Smooth muscle cell (in vitro differentiated cells): ENCODE results near the gene SQSTM1. TPM values are rescaled to one million over a fixed set of nuclear protein-coding genes. Genes with fewer than 3 reads are reported as not detected.

Experiments
- DNase-seq: peaks from one replicate; lab custom pipeline; 2025; ENCODE audit not compliant: unreplicated experiment; lab: John Stamatoyannopoulos, UW
- H2AFZ ChIP-seq: fragments of 200-600 bp; sonication (generic); 2 replicates; pipeline ENCODE4 v1.6.0; 2016; ENCODE audit warnings: antibody characterized with exemption, low read depth, mild to moderate bottlenecking
- H3F3A ChIP-seq: fragments of 200-600 bp; sonication (generic); 2 replicates; pipeline ENCODE4 v1.6.0; 2017; ENCODE audit warnings: antibody characterized with exemption, low read depth
- H3K27ac ChIP-seq: fragments of 200-600 bp; sonication (generic); 2 replicates; pipeline ENCODE4 v1.5.1; 2016; ENCODE audit warnings: low read depth, mild to moderate bottlenecking
- H3K27me3 ChIP-seq: fragments of 200-600 bp; sonication (generic); 2 replicates; pipeline ENCODE4 v1.6.1; 2016; ENCODE audit warnings: low read depth, mild to moderate bottlenecking
- H3K36me3 ChIP-seq: fragments of 200-600 bp; sonication (generic); 2 replicates; pipeline ENCODE4 v1.5.1; 2016; ENCODE audit warnings: low read depth
- H3K4me1 ChIP-seq: fragments of 200-600 bp; sonication (generic); 2 replicates; pipeline ENCODE4 v1.5.1; 2016; ENCODE audit warnings: low read depth
- H3K4me2 ChIP-seq: fragments of 200-600 bp; sonication (generic); 2 replicates; pipeline ENCODE4 v1.6.0; 2016; ENCODE audit warnings: mild to moderate bottlenecking
- H3K4me3 ChIP-seq: fragments of 200-600 bp; sonication (generic); 2 replicates; pipeline ENCODE4 v1.5.1; 2016; ENCODE audit warnings: mild to moderate bottlenecking
- H3K79me2 ChIP-seq: fragments of 200-600 bp; sonication (generic); 2 replicates; pipeline ENCODE4 v1.6.0; 2016; ENCODE audit warnings: low read depth, mild to moderate bottlenecking
- H3K9ac ChIP-seq: fragments of 200-600 bp; sonication (generic); 2 replicates; pipeline ENCODE4 v1.6.0; 2016; ENCODE audit warnings: low read depth
- H3K9me3 ChIP-seq: fragments of 200-600 bp; sonication (generic); replicated peaks from 2 replicates; pipeline ENCODE4 v1.5.1; 2016; ENCODE audit warnings: low read depth
- H4K20me1 ChIP-seq: fragments of 200-600 bp; sonication (generic); 2 replicates; pipeline ENCODE4 v1.6.0; 2016; ENCODE audit warnings: low read depth
- CTCF ChIP-seq: fragments of 200-600 bp; sonication (generic); IDR thresholded peaks from 2 replicates; pipeline ENCODE4 v1.5.1; 2017; ENCODE audit warnings: borderline replicate concordance, mild to moderate bottlenecking, antibody characterized with exemption; ENCODE audit not compliant: insufficient read depth, poor library complexity, severe bottlenecking
- WGBS: methylation state at CpG from one replicate; pipeline ENCODE4 v1.1.7; 2016; ENCODE audit warnings: low lambda C conversion rate; 5-methylcytosine and 5-hydroxymethylcytosine counted together
- polyA plus RNA-seq: library from polyadenylated mRNA; unstranded; fragments of >200 nt; fragmentation: Nextera tagmentation; extraction: Ambion mirVana; gene quantifications from 2 replicates; pipeline ENCODE4 v1.2.1, GENCODE V29; 2016
- total RNA-seq: library from RNA; depleted of rRNA; stranded (reverse); fragments of >200 nt; gene quantifications from 2 replicates; pipeline ENCODE4 v1.2.3, GENCODE V29; 2014

The SQSTM1 gene
- total and polyA plus RNA-seq, 2 experiments from 2014 or later, result 114 to 159 TPM

DNA sequence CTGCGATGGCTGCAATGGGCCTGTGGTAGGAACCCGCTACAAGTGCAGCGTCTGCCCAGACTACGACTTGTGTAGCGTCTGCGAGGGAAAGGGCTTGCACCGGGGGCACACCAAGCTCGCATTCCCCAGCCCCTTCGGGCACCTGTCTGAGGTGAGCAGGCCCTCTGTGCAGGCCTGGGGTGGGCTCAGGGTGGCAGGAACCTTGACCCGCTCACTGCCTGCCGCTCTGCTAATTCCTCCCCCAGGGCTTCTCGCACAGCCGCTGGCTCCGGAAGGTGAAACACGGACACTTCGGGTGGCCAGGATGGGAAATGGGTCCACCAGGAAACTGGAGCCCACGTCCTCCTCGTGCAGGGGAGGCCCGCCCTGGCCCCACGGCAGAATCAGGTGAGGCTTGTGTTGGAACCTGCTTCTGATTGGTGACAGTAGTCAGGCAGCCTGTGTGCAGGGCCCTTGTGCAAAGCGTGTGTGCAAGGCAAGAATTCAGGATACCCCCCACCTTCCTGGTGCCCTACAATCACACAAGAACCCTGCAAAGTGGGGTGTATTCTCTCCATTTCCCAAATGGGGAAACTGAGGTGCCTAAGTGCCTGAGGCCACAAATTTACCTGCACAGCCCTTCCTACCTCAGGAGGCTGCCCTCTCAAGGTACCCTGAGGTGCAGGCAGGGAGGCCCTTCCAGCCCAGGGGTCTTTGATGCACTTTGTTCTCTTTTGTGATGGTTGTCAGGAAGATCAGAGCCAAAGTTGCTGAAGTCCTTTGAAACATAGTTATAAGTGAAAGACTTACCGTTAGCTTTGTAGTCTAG is 3.4 kb downstream of the SQSTM1 start:
- no peak overlapping the region for H3K4me3 ChIP-seq
- no peak overlapping the region for H3K4me2 ChIP-seq
- peaks cover 41% of the 10 kb centered on the region for H3K79me2 ChIP-seq
- H3K36me3 ChIP-seq, result peaks cover 5% of the 10 kb centered on the region
- TF ChIP-seq CTCF, result no peak
- no peak overlapping the region for H3K27ac ChIP-seq
- 97% methylated on average over 22 of the region's 22 CpGs for WGBS
- H3F3A ChIP-seq, result peaks cover 12% of the 10 kb centered on the region
- no peaks in the 10 kb centered on the region for H3K27me3 ChIP-seq
- no peak for DNase-seq
- peaks cover 24% of the 10 kb centered on the region for H3K4me1 ChIP-seq
- peaks cover 80% of the 10 kb centered on the region for H4K20me1 ChIP-seq
- no peak overlapping the region for H2AFZ ChIP-seq
- no peaks in the 10 kb centered on the region for H3K9me3 ChIP-seq
- no peak overlapping the region for H3K9ac ChIP-seq

GRCh38 chr5:179824745-179825112 is 4.0 kb downstream of the SQSTM1 start:
- 100% methylated on average over 3 of the region's 3 CpGs for WGBS
- TF ChIP-seq CTCF, result no peak
- H2AFZ ChIP-seq, result no peak overlapping the region
- H3K9me3 ChIP-seq, result no peaks in the 10 kb centered on the region
- DNase-seq, result no peak
- peaks cover 5% of the 10 kb centered on the region for H3K36me3 ChIP-seq
- H3K4me1 ChIP-seq, result peaks cover 19% of the 10 kb centered on the region
- no peak overlapping the region for H3K4me2 ChIP-seq
- peaks cover 81% of the 10 kb centered on the region for H4K20me1 ChIP-seq
- H3K79me2 ChIP-seq, result peaks cover 42% of the 10 kb centered on the region
- no peak overlapping the region for H3K9ac ChIP-seq
- H3F3A ChIP-seq, result peaks cover 12% of the 10 kb centered on the region
- H3K4me3 ChIP-seq, result no peak overlapping the region
- H3K27me3 ChIP-seq, result no peaks in the 10 kb centered on the region
- H3K27ac ChIP-seq, result no peak overlapping the region

GRCh38 chr5:179825655-179826182 is 5.0 kb downstream of the SQSTM1 start:
- Histone ChIP-seq H3K36me3 (peaks cover 9% of the 10 kb centered on the region), H3K4me1 (peaks cover 11% of the 10 kb centered on the region), H3K9me3 (no peaks in the 10 kb centered on the region), H3K9ac (no peak overlapping the region), H4K20me1 (peaks cover 81% of the 10 kb centered on the region), H3K4me3 (no peak overlapping the region), H3K4me2 (no peak overlapping the region), H3K27me3 (no peaks in the 10 kb centered on the region), H3K27ac (no peak overlapping the region), H3K79me2 (peaks cover 46% of the 10 kb centered on the region), H2AFZ (no peak overlapping the region), H3F3A (peaks cover 12% of the 10 kb centered on the region)
- TF ChIP-seq CTCF, result no peak
- WGBS, result 94% methylated on average over 13 of the region's 13 CpGs
- DNase-seq, result no peak
